Measurements from ENCODE around the gene CALR.
A peak's percentile ranks its signal among the peaks of the same experiment; 100 is the strongest.
"Not testable (repeated sequence)": the region's sequence is repeated elsewhere in the genome, so short reads cannot be mapped to it uniquely, and the experiment has no call there.

The CALR gene

GRCh38 chr19:12935071-12935470 is 3.3 kb upstream of the CALR start:
- no peak for DNase-seq

GRCh38 chr19:12936582-12936981 is 1.8 kb upstream of the CALR start:
- no peak for DNase-seq

DNA sequence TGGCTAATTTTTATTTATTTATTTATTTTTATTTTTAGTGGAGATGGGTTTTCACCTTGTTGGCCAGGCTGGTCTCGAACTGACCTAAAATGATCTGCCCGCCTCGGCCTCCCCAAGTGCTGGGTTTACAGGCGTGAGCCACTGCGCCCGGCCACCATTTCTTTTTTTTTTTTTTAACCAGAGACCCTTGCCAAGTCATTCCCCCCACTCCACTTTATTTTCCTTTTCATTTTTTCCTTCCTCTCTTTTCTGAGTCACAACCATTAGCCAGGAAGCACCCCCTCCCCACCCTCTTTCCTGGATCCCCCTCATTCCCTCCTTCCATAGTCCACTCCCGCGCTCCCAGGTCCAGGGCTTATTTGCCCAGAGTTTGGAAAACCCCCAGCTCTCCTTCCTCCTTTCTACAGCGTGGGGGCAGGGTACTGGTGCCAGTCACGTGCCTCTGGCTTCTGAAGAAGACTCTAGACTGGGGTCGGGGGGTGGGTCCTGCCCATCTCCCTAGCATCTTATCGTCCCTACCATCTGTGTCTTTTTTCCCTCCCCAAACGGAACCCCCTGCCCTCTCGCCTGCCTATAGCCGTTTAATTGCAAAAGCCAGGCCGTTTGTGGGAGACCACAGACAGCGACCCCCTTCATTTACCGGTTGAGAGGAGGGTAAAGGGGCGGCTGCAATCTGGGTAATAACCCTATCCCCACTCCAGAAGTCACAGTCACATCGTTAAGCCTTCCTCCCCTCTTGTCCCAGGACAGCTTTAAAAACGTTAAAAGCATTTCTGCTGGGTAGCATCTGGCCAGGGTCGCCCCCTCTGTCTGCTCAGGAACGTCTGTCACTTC is 1.1 kb upstream of the CALR start:
- peak; percentile 66 for DNase-seq

DNA sequence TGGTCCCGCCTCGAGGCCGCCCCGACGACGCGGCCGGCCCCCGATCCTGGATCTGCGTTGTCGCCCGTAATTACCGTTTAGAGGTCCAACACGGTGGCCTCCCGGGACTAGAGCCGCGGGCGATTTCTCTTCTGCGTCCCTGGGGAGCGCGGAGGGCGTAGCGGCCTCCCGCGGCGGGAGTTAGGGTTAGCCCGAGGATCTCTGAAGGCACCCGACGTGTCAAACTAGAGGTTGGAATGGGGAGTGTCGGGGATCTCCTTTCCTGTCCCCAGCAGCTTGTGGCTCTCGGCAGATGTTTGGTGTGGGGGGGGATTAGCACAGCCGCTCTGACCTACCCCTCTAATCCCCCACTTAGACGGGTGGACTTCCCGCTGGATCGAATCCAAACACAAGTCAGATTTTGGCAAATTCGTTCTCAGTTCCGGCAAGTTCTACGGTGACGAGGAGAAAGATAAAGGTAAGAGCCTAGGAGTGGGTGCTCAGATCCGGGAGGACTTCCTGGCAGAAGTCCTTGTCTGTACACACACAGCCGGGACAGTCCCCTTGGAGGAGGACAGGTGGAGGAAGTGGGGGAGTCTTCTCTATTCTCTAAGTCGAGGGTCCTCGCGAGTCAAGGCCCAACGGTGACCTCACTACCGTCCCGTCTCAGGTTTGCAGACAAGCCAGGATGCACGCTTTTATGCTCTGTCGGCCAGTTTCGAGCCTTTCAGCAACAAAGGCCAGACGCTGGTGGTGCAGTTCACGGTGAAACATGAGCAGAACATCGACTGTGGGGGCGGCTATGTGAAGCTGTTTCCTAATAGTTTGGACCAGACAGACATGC is 581 bp downstream of the CALR start:
- peak; percentile 73 for DNase-seq

- no peak for DNase-seq
Observed at GRCh38 chr19:12939975-12940423, 1.6 kb downstream of the CALR start.

DNA sequence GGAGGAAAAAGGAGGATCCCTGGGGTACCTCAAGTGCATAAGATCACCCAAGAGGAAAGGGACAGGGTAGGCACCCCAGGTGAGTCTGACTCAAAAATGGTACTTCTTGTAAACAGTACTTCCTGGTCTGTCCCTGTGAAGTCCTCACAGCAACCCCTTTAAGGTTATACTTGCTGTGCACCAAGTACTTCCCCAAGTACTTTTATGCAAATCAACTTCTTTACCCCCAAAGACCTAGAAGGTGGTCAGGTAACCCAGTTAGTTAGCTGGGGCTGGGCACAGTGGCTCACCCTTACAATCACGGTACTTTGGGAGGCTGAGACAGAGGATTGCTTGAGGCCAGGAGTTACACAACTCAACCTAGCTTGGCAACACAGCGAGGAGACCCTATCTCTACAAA is 2.5 kb downstream of the CALR start:
- DNase-seq = no peak

- no peak for DNase-seq
Observed at GRCh38 chr19:12943437-12944044, 5.1 kb downstream of the CALR start.

DNA sequence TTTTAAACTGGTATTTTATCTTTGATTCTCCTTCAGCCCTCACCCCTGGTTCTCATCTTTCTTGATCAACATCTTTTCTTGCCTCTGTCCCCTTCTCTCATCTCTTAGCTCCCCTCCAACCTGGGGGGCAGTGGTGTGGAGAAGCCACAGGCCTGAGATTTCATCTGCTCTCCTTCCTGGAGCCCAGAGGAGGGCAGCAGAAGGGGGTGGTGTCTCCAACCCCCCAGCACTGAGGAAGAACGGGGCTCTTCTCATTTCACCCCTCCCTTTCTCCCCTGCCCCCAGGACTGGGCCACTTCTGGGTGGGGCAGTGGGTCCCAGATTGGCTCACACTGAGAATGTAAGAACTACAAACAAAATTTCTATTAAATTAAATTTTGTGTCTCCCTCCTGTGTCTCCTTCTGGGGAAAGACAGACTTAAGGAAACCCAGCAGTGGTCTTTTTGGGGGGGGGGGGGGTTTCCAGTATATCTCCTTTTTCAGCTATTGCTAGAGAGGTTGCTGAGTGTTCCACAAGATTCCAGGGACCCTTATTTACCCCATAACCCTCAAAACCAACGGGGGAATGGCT is 5.8 kb downstream of the CALR start:
- no peak for DNase-seq

DNA sequence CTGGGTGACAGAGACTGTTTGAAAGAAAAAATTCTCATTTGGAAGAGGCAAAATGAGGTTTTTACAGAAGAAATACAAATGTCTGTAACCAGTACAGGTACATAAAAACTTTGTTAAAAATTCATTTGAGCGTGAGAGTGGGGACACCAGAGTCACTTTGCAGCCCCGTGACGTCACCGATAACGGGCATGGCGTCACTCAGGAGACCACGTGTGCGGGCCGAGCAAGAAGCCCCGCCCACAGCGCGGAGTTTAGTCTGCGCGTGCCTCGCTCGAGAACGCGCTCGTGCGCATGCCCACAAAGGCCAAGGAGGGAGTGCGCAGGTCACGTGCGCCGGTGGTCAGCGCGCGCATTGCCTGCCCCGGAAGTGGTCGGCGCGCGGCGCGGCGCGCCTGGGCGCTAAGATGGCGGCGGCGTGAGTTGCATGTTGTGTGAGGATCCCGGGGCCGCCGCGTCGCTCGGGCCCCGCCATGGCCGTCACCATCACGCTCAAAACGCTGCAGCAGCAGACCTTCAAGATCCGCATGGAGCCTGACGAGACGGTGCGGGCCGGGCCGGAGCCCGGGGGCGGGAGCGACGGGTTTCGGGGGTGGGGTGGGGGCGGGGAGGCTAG is 7.2 kb downstream of the CALR start, which contains the start of gene RAD23A:
Gene RAD23A (plus strand): TSS at position 384 of the 613 bp plus-strand sequence. CDS start 87 bp downstream, at position 471.
- DNase-seq = peak; percentile 100

GRCh38 chr19:12946092-12946721 is 7.8 kb downstream of the CALR start:
- DNase-seq = peak; percentile 85

- DNase-seq = no peak
Observed at GRCh38 chr19:12946731-12947496, 8.5 kb downstream of the CALR start.

DNA sequence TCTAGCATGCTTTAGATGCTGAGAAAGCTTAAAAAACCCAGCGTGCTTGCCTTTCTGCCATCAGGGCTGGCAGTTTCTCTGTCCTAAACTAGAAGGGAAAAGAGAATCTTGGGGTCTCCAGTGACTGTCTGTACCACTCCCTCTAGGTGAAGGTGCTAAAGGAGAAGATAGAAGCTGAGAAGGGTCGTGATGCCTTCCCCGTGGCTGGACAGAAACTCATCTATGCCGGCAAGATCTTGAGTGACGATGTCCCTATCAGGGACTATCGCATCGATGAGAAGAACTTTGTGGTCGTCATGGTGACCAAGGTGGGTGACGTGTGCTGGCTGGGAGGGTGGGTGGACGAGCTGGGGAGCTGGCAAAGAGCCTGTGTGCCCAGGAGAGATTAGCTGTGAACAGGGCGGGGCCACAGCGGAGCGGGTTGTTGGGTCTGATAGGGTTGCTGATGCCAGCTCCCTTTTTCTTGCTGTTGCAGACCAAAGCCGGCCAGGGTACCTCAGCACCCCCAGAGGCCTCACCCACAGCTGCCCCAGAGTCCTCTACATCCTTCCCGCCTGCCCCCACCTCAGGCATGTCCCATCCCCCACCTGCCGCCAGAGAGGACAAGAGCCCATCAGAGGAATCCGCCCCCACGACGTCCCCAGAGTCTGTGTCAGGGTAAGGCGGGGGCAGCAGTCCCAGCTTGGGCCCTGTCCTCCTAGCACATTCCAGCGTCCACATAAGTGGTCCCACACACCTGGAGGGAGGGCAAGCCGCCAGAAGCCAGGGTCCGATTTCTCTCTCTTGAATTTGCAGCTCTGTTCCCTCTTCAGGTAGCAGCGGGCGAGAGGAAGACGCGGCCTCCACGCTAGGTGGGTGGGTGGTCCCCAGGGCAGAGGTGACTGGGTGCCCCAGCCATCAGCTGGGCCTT is 9.5 kb downstream of the CALR start:
- DNase-seq = no peak

GRCh38 chr19:12948612-12949362 is 10.4 kb downstream of the CALR start:
- DNase-seq = no peak

- no peak for DNase-seq
Observed at GRCh38 chr19:12949363-12950283, 11.2 kb downstream of the CALR start.

- DNase-seq = not testable (repeated sequence)
Observed at GRCh38 chr19:12952050-12952449, 13.6 kb downstream of the CALR start.

GRCh38 chr19:12952488-12953137 is 14.2 kb downstream of the CALR start:
- peak; percentile 48 for DNase-seq

- DNase-seq = peak; percentile 56
Observed at GRCh38 chr19:12953138-12953798, 14.9 kb downstream of the CALR start.
